LNCAP (cell line): ENCODE measurements around the gene ARIH1.

Experiments
- CTCF ChIP-seq: fragments of 450-650 bp; IDR thresholded peaks from 2 replicates; pipeline ENCODE4 v1.5.1; 2017; ENCODE audit warnings: mild to moderate bottlenecking

Gene ARIH1

GRCh38 chr15:72541674-72542073 is 67.5 kb downstream of the ARIH1 start:
- TF ChIP-seq CTCF, result no peak

GRCh38 chr15:72545156-72545555 is 71.0 kb downstream of the ARIH1 start:
- TF ChIP-seq CTCF, result no peak

GRCh38 chr15:72554471-72555425 is 80.6 kb downstream of the ARIH1 start:
- TF ChIP-seq CTCF, result no peak

GRCh38 chr15:72559781-72560180 is 85.7 kb downstream of the ARIH1 start:
- TF ChIP-seq CTCF, result no peak

GRCh38 chr15:72560458-72560857 is 86.3 kb downstream of the ARIH1 start:
- no peak for TF ChIP-seq CTCF

GRCh38 chr15:72562386-72562785 is 88.3 kb downstream of the ARIH1 start:
- TF ChIP-seq CTCF, result no peak

- TF ChIP-seq CTCF, result no peak
These were observed 88.7 kb downstream of the ARIH1 start for GRCh38 chr15:72562878-72563277.
